ENCODE results near the gene GCNT3.

DNA sequence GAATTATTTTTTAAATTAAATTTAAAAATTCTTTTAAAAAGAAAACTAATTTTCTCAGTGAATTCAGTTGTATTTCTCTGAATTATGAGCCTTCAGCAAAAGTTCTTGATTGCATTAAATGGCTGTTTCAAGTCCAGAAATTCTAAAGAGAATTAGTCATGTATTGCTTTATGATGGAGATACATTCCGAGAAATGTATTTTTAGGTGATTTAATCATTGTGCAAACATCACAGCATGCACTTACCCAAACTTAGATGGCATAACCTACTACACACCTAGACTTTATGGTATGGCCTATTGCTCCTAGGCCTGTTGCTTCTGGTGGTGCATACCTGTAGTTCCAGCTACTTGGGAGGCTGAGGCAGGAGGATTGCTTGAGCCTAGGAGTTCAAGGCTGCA lies 44.3 kb upstream of the GCNT3 start:
- TF ChIP-seq POLR2A (IDR thresholded peaks at IDR 0.05; ENCODE audit: low read length) (no peak), GATA1 (IDR thresholded peaks at IDR 0.05; ENCODE audit: low read depth, low read length) (no peak)
